ENCODE measurements around the gene NUMBL. TPM values are rescaled to one million over a fixed set of nuclear protein-coding genes. Genes with fewer than 3 reads are reported as not detected.

The NUMBL gene
- total and polyA plus RNA-seq, 11 donors = 7.3 to 29.1 (median 10.6) TPM

GRCh38 chr19:40663695-40664692, 26.5 kb downstream of the NUMBL start:
- Histone ChIP-seq H3K36me3 (peaks cover 0 to 23% (median 15%) of the 10 kb centered on the region in 9 donors), H3K27me3 (no peaks in the 10 kb centered on the region), H3K4me3 (peak overlapping the region in 11 of 12 donors; percentile 28 to 76 (median 65)), H3K9me3 (peaks cover 0 to under 1% (median 0%) of the 10 kb centered on the region in 12 donors), H3K4me1 (peaks cover 0 to 20% (median 10%) of the 10 kb centered on the region in 12 donors), H3K27ac (peak overlapping the region; percentile 2 to 95 (median 88))
- ATAC-seq (peak; percentile 2 to 46 (median 14)), DNase-seq (peak in 2 of 5 donors; percentile 33 to 58)
- intact Hi-C loops (cut with DNase I) = loop anchor here (1.0 to 10.0 kb wide), 20 partner anchors 51 to 601 kb away; partner anchors contain the start of genes COQ8B (in 4 of the 10), HNRNPUL1 (in 4 of the 10), ITPKC (in 4 of the 10) and RAB4B (in 1 of the 10)
- 50 to 53% (median 53%) methylated on average over 24 of the region's 24 CpGs for WGBS, 4 donors
- TF ChIP-seq POLR2A (IDR thresholded peaks at IDR 0.05) (no peak), CTCF (IDR thresholded peaks at IDR 0.05) (no peak)

GRCh38 chr19:40662925-40663694, 27.3 kb downstream of the NUMBL start:
- DNase-seq (peak; percentile 91 to 95 (median 93)), ATAC-seq (peak; percentile 79 to 90 (median 85))
- H3K27me3 ChIP-seq = no peaks in the 10 kb centered on the region
- peaks cover 0 to 20% (median 10%) of the 10 kb centered on the region in 12 donors for H3K4me1 ChIP-seq
- intact Hi-C loops (cut with DNase I) = loop anchor here (1.0 to 10.0 kb wide), 20 partner anchors 52 to 602 kb away; partner anchors contain the start of genes COQ8B (in 4 of the 10), HNRNPUL1 (in 4 of the 10), ITPKC (in 4 of the 10) and RAB4B (in 1 of the 10)
- peak overlapping the region; percentile 28 to 76 (median 64) for H3K4me3 ChIP-seq
- H3K9me3 ChIP-seq = no peaks in the 10 kb centered on the region
- H3K36me3 ChIP-seq = peaks cover 0 to 14% (median 7%) of the 10 kb centered on the region in 9 donors
- WGBS, 4 donors = 0 to 1% (median 0%) methylated on average over 55 to 60 of the region's 60 CpGs
- TF ChIP-seq CTCF (IDR thresholded peaks at IDR 0.05) (peak in 11 of 12 donors; percentile 96 to 99 (median 99)), POLR2A (IDR thresholded peaks at IDR 0.05) (no peak)
- peak overlapping the region; percentile 2 to 95 (median 88) for H3K27ac ChIP-seq

GRCh38 chr19:40661616-40662015, 28.8 kb downstream of the NUMBL start:
- DNase-seq (no peak), ATAC-seq (no peak)
- Histone ChIP-seq H3K4me1 (peaks cover 0 to 20% (median 10%) of the 10 kb centered on the region in 12 donors), H3K36me3 (no peaks in the 10 kb centered on the region), H3K27me3 (no peaks in the 10 kb centered on the region), H3K27ac (no peak overlapping the region), H3K9me3 (no peaks in the 10 kb centered on the region), H3K4me3 (no peak overlapping the region)
- intact Hi-C loops (cut with DNase I) = loop anchor here (1.0 to 10.0 kb wide), 17 partner anchors 53 to 603 kb away; partner anchors contain the start of genes COQ8B (in 4 of the 10), HNRNPUL1 (in 4 of the 10) and ITPKC (in 4 of the 10)
- TF ChIP-seq POLR2A (IDR thresholded peaks at IDR 0.05) (no peak), CTCF (IDR thresholded peaks at IDR 0.05) (no peak)
- WGBS, 4 donors = 87 to 100% (median 93%) methylated on average over 1 of the region's 1 CpG

Measured in heart left ventricle (tissue), 16 donors.